HT-29 (cell line): ENCODE measurements around the gene LMO1. TPM values are rescaled to one million over a fixed set of nuclear protein-coding genes. Genes with fewer than 3 reads are reported as not detected.

ENCODE experiments used
- DNase-seq: peaks from one replicate; pipeline ENCODE4 v3.0.0-alpha.2; 2015; ENCODE audit warnings: low spot score
- total RNA-seq: library from RNA; depleted of rRNA; stranded (reverse); fragments of >200 nt; shearing (Covaris generic); gene quantifications from 2 replicates; pipeline ENCODE4 v1.2.3, GENCODE V29; 2014

Gene LMO1
- total RNA-seq, 1 experiment from 2014 or later, result not detected

DNA sequence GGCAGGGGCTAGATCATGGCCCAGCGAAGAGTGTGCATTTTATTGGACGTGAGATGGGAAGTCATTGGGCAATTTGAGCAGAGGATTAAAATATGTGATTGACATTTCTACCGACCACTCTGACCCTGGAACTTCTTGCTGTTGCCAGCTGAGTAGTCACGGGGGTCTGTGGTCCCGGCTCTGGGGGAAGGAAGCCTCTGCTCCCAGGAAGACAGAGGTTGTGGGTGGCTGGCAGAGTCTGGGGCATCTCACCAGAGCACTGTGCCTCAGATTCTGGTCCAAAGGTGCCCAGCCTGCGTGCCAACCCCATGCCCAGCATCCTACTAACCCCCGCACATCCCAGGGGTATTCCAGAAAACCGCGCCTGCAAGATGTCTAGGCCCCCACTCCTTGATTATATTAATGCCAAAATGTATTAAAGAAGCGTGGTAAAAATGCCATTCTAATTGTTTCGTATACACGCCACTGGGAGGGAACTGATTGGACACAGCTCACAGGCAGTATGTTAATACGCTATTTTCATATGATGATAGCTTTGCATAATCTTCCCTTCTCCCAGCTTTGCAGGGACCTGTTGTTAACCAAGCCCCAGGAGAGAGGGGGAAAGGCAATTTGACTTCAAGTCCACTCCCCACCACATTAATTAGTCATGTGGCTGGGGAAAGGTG, 25.3 kb upstream of the LMO1 start:
- DNase-seq, result no peak

DNA sequence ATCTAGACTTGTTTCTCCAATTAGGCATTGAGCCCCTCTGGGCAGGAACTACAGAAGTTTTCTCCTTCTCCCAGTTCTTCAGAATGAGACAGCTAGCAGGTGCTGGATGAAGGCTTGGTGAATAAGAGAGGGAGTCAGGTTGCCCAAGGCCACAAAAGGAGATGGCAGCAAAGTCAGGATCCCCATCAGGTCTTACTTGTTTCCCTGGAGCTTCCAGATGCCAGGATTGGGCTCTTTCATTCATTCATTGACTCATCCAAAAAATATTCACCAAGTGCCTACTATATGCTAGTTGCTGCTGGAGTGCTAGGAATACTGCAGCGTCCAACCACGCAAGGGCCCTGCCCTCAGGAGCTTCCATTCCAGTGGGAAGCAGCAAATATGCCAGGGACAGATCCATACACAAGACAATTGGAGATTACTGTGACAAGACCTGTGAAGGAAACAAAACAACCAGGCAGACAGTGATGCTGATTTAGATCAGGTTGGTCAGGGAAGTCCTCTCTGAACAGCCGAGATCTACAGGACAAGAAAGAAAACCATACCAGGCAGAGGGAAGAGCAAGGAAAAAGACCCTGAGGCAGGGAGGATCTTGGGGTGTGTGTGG, 24.6 kb upstream of the LMO1 start:
- DNase-seq, result no peak

DNA sequence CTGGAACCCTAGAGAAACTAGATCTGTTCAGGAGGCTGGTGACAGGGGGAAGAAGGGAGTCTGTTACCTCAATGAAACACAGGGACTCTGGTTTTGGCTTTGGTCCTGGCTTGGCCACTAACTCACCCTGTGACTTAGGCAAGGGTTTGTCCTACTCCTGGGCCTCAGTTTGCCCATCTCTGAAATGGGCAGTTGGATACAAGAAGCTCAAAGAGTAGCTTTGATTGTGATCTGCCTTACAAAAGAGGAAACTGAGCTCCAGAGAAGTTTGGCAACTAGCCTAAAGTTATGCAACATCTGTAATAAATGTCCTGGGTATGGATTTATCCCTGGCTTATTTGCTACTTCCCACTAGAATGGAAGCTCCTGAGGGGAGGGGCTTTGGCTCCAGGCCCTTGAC, 24.0 kb upstream of the LMO1 start:
- no peak for DNase-seq

DNA sequence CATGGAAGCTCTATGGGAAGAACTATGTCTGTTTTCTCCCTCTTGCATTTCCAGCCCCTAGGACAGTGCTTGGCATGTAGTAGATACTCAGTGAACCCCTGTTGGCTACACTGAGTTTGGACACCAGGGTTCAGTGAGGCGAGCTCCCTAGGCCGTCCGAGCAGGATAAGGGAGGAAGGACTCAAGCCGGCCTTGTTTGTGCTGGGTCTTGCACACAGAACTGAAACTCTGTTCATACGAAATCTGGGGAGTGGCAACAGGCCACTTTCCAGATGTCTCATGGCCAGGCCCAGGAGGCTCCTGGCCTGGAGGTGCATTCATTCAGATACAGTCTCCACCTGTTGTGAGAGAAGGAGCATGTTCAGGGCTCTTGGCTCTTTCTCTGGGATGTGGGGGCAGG, 23.6 kb upstream of the LMO1 start:
- DNase-seq, result no peak

DNA sequence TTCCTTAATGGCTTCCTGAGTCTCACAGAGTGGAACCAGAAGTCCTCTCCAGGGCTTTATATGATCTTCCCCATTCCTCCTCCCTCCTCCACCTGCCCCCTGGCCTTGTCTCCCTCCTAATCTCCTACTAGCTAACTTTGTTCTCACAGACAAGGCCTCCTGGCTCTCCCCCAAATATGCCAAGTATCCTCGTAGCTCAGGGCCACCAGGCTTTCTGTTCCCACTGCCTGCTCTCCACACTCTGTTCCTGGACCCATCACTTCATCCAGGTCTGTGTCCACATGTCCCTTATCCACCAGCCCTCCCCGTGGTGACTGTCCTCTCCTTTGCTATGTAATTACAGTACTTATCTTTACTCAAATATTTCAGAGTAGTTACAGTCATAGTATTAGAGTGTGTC, 23.2 kb upstream of the LMO1 start:
- no peak for DNase-seq

DNA sequence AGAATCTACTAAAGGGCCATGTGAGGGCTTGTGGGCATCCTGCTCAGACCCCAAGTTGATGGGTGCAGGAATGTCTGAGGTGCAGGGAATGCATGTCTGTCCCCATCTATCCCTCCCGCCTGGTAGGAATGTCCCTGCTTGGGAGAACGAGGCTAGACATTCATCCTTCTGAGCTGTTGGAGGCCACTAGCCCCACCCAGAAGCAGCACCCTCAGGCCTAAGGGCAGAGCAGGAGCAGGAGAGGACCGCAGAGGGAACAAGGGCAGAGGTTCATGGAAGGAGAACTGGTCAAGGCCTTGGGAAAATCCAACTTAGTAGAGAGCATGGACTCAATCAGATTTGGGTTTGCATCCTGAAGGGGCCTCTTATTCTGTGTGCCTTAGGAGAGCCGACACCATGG, 22.1 kb upstream of the LMO1 start:
- no peak for DNase-seq

DNA sequence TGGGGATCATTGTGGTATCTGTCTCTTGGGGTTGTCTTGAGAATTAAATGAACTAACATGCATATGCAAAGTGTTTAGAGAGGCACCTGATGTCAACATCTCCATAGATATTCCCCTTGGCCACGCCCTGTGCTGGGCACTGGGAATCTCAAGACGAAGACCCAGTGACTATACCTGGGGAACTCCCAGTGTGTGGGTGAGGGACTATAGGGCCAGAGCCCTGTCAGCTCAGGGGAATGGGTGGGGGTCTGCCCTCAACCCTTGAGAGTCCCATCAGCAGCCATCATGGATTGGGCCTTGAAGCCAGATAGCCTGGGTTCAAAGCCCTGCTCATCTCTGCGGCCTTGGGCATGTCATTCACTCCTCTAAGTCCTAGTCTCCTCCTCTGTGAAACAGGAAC, 21.6 kb upstream of the LMO1 start:
- no peak for DNase-seq

DNA sequence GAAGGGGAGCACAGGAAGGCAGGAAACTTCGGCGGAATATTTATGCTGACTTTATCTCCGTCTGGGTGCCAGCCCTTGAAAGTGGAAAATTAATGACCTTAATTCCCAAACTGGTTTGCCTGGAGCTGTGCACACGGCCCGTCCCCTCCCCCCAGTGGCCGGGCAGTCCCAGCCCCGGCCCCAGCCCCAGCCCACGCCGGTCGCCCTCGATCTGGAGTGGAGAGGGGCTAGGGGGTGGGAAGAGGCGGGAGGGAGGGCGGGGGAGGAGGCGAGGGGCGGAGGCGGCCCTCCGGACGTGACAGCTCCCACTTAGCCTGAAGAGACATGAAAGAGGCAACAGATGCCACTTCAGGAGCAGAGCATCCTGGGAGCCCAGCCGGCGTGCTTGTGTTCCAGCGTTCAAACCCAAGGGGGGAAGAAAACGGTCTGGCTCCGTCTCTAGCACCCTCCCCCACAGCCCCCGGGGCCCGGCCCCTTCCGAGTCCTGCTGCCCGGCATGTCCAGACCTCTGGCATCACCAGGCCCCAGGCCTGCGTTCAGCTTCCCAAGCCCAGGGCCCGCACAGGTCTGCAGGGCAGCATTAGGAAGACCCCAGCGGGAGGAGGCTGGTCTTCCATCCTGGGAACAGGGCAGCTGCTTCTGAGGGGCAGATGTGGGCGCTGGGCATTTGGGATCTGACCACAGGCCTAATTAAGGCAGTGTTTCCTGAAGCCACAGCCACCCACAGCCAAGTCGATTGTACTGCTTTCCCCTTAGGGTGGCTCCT, 20.0 kb upstream of the LMO1 start:
- DNase-seq, result no peak

DNA sequence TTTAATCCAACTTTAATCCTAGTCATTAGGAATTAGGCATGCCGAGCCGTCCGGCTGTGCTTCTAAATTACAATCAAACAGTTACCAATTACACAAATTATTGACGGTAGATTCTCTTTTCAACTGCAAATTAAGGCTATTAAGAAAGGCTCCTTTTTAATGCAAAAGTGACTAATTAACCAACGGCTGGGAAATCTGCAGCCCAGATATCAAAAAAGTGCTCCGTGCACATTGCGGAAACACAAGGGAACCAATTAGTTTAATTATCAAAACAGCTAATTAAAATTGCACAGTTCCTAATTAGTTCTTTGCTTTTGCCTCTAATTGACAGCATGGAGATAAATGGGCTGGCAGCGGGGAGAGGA, 19.4 kb upstream of the LMO1 start:
- DNase-seq, result no peak

DNA sequence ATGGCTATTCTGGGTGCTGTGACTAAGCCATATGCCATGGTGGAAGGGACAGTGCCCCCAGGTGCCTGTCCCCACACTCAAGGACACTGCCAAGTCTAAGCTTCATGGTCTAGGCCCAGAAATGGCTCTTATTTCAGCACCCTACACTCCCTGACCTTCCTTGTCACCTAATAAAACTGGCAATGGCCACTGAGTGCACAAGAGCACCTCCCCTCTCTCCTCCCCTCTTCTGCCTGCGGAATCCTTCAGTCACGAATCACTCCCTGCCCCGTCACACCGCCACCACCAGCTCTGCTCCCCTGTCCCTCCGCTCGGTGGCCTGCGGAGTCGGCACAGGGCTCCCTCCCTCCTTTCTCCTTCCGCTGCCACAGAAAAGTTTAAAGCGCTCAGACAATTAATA, 19.0 kb upstream of the LMO1 start:
- no peak for DNase-seq

DNA sequence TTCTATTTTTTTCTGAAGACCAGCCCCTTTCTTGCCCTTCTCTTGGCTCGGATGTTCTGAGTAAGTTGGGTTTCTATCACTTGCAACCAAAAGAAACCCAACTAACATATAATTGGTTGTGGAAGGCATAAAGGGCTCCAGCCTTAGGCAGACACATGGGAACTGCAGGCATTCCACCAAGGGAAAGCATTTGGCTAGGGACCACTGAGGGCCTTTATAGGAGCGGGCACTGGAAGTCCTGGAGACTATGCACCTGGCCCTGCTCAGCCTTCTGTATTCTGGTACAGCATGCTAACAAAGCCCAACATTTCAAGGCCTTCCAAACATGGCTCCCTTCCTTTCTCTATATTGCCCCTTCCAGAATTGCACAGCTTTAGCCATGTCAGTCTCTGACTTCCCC, 17.6 kb upstream of the LMO1 start:
- DNase-seq, result no peak

DNA sequence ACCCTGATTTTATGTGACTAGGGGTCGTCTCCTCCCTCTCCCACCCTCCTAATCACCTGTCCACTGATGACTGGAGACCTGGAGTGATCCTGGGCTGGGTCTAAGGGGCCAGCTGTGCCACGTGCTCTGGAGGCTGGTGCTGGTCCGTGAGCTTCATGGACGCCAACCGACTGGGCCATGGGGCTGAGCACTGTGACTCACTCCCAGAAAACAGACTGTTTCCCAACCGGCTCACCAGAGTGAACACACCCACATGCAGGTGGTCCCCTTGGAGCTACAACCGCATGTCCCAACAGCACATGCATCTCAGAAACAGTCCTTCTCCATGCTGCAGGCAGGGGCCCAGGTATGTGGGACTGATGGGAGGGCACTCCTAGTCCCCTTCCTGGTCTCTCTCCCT, 14.0 kb upstream of the LMO1 start:
- DNase-seq, result no peak

DNA sequence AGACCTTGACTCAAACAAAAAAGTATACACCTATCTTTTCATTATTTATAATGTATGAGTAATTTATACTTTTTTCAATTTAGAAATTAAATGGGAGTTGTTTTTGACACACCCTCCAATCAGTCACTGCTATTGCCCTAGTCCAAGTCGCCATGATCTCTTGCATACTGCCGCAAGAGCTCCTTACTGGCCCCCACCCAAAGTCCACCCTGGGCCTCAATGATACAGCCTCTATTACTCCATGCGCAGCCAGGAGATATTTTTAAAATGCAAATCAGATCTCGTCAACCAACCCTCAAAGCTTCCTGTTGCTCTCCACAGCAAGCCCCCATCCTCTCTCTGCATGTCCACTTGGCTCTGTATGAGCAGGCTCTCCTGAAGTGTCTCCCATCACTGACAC, 12.8 kb upstream of the LMO1 start:
- DNase-seq, result no peak

DNA sequence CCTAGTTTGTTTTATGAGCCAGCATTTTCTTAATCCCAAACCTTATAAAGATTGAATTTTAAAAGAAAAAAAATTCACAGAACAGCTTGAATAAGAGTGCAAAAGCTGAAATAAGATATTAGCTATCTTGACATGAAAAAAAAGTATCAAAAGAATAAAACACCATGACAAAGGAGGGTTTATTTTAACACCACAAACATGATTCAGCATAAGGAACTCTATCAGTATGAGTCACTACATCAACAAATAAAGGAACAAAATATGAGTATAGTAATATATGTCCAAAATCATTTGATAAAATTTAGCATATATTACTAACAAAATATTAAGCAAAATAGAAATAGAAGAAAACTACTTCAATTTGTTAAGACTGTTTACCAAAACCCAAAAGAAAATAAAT, 9.6 kb upstream of the LMO1 start:
- no peak for DNase-seq

DNA sequence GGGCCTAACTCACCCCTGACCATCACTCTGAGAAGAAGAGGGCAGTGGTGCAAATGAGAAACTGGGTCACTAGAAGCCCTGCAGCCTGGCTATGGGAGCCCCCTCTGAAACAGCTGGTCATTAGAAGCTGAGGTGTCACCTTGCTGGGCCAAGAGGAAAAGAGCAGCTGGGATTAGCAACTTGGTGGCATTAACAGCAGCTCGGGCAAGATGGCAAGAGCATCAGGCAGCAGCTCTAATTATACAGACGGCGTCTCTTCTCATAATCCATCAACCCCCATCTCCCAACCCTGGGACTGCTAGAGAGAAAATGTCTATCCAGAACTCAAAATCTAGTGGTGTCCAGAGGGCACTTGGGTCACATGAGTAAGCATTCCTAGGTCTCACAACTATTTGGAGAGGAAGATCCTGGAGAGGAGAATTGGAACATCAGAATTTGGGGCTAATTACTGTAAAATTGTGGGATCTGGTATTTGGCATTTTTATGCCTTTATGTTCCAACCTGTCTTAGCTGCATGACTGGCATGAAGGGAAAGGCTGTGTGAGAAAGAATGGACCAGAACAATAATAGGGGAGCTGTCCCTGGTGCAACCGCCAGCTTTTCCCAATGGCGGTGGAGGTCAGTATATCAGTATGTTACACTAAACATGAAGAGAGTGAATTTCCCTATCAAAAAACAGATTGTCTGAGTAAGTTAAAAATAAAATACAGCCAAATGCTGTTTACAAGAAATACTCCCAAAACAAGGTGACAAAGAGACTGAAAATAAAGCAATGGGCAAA, 7.6 kb upstream of the LMO1 start:
- no peak for DNase-seq

DNA sequence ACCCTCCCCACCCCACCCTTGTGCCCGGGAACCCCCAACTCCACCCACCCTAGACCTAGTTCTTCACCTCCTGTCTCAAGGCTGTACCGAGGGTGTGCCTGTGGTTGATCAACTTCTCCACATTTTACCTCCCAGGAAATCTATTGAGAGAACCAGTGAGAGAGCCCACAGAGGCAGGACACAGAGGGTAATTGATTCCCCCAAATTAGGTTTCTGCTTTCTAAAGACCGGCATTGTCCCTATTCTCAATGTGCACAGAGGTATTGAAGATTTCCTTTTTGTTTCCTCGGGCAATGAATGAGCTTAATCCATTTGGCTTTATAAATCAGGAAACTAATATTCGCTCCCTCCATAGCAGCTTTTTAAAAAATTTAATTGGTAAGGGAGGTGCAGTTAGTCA, 6.0 kb upstream of the LMO1 start:
- no peak for DNase-seq

DNA sequence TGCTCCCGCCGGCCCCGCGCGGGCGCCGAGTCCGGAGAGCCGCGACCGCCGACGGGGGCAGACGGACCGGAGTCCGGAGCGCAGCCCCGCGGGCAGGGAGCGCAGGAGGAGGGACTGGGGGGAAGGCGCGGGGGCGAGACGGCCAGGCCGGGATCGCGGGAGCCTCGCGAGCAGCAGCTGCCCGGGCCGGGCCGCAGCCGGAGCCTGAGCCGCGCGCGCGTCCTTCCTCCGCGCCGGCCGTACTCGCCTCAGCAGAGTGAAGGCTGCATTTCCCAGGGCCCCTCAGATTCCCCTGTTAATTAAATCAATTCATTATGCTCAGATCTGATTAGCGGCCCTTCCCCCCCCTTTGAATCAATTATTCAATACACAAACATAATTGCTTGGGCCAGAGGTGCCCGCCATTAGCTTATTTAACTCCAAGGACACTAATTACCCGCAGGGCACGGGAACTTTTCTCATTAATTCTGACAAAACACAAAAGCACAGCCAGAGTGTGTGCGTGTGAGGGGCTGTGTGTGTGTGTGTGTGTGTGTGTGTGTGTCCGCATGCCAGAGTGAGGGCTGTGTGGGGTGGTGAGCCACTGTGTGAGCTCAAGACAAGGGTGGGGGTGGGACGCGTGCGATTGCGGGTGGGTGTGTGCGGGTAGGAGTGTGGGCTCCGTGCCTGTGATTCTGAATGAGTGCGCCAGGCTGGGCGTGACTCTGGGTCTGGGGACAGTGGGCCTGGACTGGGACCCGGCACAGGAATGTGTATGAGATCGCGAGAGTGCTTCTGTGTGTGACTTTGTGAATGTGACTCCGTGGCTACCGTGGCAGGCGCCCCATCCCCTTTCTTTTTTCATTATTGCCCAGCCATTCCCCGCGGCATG, 5.1 kb upstream of the LMO1 start:
- no peak for DNase-seq

DNA sequence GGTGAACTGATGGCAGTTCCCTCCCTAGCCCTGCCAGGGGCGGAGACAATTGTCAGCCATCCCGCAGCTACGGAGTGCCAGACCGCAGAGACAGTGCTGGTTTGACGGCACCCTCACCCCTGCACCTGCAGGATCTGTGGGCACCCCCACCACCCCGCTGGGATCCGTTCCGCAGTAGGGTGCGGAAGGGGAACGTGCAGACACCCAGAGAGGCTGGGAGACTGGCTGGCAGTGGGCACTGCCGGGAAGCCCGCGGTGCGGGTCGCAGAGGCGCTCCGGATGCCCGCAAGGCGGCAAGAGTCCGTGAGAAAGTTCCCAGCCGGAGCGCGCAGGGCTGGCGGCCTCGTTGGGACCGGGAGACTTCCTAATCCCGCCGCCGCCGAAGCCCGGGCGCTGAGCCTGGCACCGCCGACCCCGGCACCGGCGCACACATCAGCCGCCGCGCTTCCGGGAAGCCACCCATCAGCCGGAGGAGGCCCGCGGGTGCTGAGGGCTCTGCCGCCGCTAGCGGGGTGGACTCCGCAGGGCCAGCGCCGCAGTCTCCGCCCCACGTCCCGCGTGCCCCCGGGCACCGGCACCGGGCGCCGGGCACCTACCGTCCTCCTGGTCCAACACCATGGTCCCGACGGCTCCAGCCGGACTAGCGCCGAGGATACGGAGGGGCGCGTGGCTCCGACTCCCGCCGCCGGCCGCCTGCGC, 4.3 kb upstream of the LMO1 start:
- no peak for DNase-seq

DNA sequence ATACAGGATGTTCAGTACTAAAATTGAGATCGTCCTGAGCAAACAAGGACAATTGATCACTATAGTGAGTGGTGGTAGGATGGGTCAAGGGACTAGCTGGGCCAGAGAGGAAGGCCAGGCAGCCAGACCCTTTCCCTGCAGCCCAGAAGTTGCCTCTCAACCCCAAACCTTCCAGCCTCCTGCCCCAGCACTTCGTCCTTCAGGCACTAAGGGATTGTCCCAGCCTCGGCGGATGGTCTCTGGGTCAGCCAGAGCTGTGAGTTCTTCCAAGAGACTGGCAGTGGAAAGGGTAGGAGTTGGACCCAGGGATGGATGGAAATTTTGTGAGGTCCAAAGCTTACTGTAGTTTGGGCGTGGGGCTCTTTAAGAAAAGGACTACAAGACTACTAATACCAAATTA, 3.6 kb upstream of the LMO1 start:
- no peak for DNase-seq
